Lower leg skin (tissue), 4 donors: ENCODE data around the gene MTG1. TPM values are rescaled to one million over a fixed set of nuclear protein-coding genes. Genes with fewer than 3 reads are reported as not detected.
A peak's percentile ranks its signal among the peaks of the same experiment; 100 is the strongest.

Experiments used
- DNase-seq, 2 donors: peaks; one replicate each; pipeline ENCODE4 v3.0.0-alpha.2; 2019; ENCODE audit warnings: low spot score in 2 of 2
- H3K4me3 ChIP-seq: fragments of 200-600 bp; sonication (generic); 2 replicates; pipeline ENCODE4 v1.5.1; 2017; ENCODE audit warnings: mild to moderate bottlenecking, low read depth; ENCODE audit not compliant: poor library complexity, severe bottlenecking
- CTCF ChIP-seq, 3 donors: fragments of 450-650 bp; IDR thresholded peaks; one replicate each; pipeline ENCODE4 v1.5.1; 2016; ENCODE audit warnings: antibody characterized with exemption in 3 of 3, mild to moderate bottlenecking in 3 of 3, moderate library complexity in 2 of 3
- POLR2A ChIP-seq, 2 donors: fragments of 450-650 bp; IDR thresholded peaks; one replicate each; pipeline ENCODE4 v1.6.1; 2016 to 2017; ENCODE audit warnings: antibody characterized with exemption in 2 of 2, mild to moderate bottlenecking in 1 of 2, moderate library complexity in 1 of 2
- WGBS, 2 donors: methylation state at CpG; one replicate each; pipeline ENCODE4 v1.1.5; 2018; 5-methylcytosine and 5-hydroxymethylcytosine counted together
- intact Hi-C: fragments of 100-400 bp; cut with DNase I; formaldehyde crosslinking; loops from one replicate; pipeline ENCODE4 v1.15.0; 2023; ENCODE audit warnings: low total_unique reads
- total RNA-seq, 4 donors: library from RNA; depleted of rRNA; stranded (reverse); fragments of >200 nt; gene quantifications; one replicate each; pipeline ENCODE4 v1.1.0, GENCODE V29; 2016

Gene MTG1
- total RNA-seq, 4 donors from 2014 or later: 16.4 to 36.0 (median 25.6) TPM

- no peak for TF ChIP-seq POLR2A (IDR thresholded peaks at IDR 0.05)
- TF ChIP-seq CTCF (IDR thresholded peaks at IDR 0.05): no peak
- no peak overlapping the region for H3K4me3 ChIP-seq
- intact Hi-C loops: no loop called here
- WGBS, 2 donors: 52 to 70% methylated on average over 29 to 36 of the region's 80 CpGs
- peak in 1 of 2 donors; percentile 76 for DNase-seq
Measured at GRCh38 chr10:133445751-133446708, 52.1 kb downstream of the MTG1 start.

GRCh38 chr10:133446979-133447378 lies 53.0 kb downstream of the MTG1 start:
- 87 to 89% methylated on average over 11 of the region's 11 CpGs for WGBS, 2 donors
- H3K4me3 ChIP-seq: no peak overlapping the region
- no peak for DNase-seq
- TF ChIP-seq CTCF (IDR thresholded peaks at IDR 0.05) (no peak), POLR2A (IDR thresholded peaks at IDR 0.05) (no peak)
- intact Hi-C loops: no loop called here

DNA sequence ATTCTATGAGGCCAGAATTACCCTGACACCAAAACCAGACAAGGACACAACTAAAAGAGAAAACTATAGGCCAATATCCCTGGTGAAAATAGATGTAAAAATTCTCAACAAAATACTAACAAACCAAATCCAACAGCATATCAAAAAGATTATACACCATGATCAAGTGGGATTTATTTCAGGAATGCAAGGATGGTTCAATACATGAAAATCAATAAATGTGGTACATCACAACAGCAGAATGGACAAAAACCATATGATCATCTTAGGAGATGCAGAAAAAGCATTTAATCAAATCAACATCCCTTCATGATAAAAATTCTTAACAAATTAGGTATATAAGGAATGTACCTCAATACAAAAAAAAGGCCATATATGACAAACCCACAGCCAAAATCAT lies 54.2 kb downstream of the MTG1 start:
- TF ChIP-seq CTCF (IDR thresholded peaks at IDR 0.05) (no peak), POLR2A (IDR thresholded peaks at IDR 0.05) (no peak)
- H3K4me3 ChIP-seq: no peak overlapping the region
- no peak for DNase-seq
- intact Hi-C loops: no loop called here

DNA sequence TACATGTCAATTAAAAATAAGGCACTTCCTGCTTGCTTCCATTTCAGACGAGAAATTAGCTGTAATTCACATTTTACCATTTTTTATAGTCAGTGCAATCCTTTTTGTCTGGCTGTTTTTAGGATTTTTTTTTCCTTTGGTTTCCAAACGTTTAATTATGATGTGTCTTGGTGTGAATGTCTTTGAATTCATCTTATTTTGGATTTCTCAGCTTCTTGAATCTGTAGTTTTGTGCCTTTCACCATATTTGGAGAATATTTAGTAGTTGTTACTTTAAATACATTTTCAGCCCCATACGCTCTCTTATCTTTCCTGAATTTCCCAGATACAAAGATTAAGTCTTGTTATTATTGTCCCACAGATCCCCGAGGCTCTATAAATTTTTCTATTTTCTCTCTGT lies 57.4 kb downstream of the MTG1 start:
- TF ChIP-seq POLR2A (IDR thresholded peaks at IDR 0.05) (no peak), CTCF (IDR thresholded peaks at IDR 0.05) (no peak)
- no peak for DNase-seq
- WGBS, 2 donors: 56 to 64% methylated on average over 4 of the region's 4 CpGs

GRCh38 chr10:133452453-133452852 lies 58.5 kb downstream of the MTG1 start:
- H3K4me3 ChIP-seq: no peak overlapping the region
- no peak for TF ChIP-seq CTCF (IDR thresholded peaks at IDR 0.05)
- no peak for TF ChIP-seq POLR2A (IDR thresholded peaks at IDR 0.05)
- 80 to 86% methylated on average over 4 of the region's 4 CpGs for WGBS, 2 donors
- intact Hi-C loops: no loop called here
- DNase-seq: no peak

More for the DNA sequence above, 57.4 kb downstream of the MTG1 start:
- H3K4me3 ChIP-seq: no peak overlapping the region
- intact Hi-C loops: no loop called here
